IPS-NIHi7 (cell line): ENCODE measurements around the gene LARGE1.
A peak's percentile ranks its signal among the peaks of the same experiment; 100 is the strongest.

ENCODE experiments used
- DNase-seq: peaks from one replicate; pipeline ENCODE4 v3.0.0; 2012; ENCODE audit warnings: mixed read lengths; ENCODE audit errors: extremely low spot score

LARGE1 gene

DNA sequence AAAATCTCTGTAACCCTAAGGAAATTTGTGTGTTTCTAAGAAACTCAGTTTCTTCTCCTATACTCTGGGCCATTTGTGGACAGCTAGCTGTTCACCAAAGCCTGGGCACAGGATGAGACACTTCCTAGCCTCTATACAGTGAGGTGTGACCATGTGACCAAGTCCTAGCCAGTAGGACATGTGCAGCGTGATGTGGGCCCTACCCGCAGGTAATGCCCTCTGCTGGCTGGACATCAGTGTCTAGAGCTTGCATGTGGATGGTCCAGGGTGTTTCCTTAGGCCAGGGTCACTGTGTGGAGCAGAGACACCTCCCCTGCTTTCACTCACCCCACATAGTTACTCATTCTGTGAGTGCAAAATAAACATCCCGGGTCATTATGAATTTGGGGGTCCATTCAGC, 100.5 kb downstream of the LARGE1 start:
- no peak for DNase-seq

DNA sequence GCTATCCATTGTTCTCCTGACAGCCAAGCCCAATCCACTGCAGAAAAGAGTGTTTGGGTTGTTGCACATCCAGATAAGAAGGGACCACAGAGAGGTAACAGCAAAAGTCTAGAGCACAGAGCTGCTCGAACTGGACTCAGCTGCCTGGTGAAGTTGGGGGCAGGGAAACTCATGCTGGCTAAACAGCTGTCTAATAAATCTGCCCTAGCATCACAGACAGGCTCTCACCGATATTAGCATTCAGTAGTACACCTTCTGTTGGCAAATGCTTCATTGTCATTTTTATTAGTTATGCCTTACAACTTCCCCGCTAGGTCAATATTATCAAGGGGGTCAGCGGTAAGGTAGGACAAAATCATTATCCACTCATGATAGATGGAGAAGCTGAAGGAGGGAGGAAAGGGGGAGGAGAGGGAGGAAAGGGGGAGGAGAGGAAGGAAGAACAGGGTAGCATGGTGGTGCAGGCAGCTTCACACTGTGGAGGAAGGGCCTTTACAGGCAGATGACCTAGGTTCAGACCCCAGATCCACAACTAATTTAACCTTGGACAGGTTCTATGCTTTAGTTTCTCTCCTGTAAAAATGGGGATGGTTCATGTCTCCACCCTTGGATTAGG, 102.7 kb downstream of the LARGE1 start:
- DNase-seq = no peak

DNA sequence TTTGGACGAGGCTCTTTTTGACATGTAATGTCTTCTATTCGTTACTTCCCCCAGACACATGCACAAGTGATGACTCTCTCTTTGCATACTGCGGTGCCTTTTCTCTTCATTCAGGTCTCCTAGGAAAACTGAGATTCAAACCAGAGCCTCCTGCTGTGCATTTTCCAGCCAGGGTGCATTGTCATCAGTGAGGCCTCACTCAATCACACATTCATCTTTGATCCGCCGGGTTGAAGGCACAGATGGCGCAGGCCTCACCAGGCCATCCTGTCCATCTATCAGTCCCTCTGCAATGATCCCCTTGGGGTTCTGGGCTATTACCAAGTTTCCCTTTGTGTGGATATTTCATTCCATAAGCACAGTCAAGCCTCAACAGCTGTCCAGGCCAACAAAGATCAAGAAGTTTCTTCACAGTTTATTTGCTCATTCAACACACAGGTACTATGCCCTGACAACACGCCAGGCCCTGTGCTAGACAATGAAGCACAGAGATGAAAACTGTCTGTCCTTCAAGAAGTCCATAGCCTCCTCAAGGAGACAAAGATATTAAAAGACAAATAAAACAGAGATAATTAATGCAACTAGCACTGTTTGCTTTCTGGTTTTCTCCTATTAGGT, 107.8 kb downstream of the LARGE1 start:
- no peak for DNase-seq

DNA sequence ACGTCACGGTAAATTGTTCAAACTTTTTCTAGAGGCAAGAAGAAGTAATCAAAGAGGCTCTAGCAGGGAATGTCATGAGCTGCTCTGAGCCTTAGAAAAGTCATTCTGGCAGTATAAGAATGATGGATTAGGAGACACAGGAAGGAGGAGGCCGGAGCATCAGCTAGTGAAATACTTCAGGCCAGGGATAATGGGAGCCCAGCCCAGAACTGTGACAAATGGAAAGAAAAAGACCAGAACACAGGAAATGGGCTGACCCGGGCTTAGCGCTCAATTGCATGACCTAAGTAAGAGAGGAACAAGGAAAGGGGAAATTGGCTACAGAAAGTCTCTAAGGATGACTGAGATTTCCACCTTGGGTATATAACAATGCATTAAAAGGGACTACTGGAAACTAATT, 108.6 kb downstream of the LARGE1 start:
- no peak for DNase-seq

DNA sequence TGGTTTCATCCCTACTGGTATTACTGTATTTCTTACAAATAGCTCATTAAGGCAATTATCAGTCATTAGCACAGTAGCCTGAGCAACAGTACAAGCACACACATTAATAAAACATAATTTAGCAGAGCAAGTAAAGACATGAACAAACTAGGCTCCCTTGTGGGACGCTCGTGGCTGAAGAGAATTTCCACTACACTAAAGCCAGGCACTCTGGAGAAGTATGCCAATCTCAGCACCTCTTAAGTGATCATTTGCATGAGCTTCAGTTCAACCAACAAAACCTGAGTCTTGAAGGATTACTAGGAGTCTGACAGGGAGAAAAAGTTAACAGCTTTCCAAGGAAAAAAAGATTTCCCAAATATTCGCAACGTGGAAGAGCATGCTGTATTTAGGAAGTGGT, 109.1 kb downstream of the LARGE1 start:
- no peak for DNase-seq

DNA sequence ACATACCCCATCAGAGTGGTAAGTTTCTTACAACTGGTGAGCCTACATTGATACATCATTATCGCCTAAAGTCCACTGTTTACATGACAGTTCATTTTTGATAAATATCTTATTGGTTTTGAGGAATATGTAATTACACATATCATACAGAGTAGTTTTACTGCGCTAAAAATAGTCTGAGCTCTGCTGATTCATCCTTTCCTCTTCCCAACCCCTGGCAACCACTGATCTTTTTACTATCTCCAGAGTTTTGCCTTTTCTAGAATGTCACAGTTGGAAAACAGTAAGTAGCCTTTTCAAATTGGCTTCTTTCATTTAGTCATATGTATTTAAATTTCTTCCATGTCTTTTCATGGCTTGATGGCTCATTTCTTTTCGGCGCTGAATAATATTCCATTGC, 112.8 kb downstream of the LARGE1 start:
- no peak for DNase-seq

DNA sequence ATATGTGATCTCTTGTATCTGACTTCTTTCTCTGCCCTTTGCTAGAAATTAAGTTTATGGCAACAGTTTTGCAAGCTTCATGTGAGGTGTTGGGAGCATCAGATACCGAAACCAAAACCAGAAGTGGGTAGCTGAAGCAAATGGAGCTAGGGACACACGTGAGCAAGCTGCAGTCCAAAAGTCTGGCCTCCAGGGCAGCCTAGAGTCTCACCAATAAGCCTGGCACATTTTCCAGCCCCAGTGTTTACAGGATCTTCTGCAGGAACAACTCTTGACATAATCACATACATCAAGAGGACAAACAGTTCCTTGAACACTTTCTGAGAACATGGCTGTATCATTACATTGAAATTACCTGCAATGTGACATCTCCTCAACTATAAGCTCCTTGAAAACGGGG, 114.1 kb downstream of the LARGE1 start:
- no peak for DNase-seq

DNA sequence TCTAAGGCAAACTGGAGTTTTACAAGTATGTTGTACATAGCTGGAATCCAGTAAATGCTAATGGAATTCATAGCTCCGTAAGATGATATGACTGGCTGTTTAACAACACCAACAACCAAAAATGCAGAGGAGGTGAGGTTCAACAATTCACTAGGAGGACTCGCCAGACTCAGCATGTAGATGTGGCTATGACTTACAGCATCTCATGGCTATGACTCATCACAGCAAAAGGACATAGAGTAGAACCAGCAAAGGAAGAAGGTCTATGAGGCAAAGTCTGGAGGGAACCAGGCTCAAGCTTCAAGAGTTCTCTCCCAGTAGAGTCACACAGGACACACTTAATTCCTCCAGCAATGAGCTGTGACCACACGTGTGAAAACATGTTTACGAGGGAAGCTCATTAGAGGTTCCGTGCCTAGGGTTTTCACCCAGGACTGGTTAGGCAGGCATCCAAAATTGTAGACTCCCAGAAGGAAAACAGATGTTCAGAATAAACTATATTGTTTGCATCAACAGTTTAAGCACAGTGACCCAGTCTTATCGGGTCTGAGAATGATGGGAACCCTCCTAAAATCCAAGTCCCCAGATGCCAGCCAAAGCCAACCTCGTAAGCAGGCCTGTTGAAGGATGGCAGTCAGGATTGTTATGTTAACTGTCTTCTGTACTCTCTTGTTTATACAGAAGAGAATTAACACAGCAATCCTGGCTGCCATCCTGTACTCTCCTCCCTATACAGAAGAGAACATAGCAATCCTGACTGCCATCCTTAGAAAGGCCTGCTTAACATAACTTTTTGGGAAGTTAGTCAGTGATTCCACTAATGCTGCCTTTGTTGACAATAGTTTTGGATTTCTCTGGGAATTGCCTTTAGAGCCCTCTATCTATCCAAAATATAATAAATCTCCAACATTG, 116.6 kb downstream of the LARGE1 start:
- DNase-seq = no peak

DNA sequence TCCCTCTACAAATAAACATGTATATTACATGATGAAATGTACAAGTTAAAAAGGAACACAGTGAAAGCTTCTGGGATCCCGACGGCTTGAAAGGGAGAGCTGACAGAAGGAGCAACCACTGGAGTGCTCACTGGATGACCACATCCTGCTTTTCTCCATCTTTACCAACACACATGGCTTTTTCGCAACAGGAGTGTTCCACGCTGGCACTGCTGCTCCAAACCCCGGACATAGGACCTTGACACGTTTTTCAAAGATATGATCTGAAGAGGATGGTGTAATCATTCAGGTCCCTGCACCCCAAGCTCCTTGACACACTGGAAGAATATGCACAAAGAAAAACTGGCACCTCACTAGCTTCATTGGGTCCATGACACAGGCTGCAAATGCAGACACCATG, 121.9 kb downstream of the LARGE1 start:
- no peak for DNase-seq

DNA sequence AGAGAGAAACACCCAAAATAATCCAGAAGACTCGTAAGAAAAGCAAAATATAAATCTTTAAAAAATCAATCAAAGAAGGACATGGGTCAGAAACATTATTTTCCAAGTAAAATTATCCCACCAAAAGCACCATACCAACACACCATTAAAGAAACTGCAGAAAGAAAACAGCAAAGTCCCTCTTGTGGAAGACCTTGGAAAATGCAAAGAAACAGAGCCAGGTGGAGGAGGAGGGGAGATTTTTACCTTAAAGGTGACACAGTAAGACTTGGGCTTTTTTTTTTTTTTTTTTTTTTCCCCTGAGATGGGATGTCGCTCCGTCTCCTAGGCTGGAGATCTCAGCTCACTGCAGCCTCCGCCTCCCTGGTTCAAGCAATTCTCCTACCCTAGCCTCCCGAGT, 123.8 kb downstream of the LARGE1 start:
- peak; percentile 40 for DNase-seq

DNA sequence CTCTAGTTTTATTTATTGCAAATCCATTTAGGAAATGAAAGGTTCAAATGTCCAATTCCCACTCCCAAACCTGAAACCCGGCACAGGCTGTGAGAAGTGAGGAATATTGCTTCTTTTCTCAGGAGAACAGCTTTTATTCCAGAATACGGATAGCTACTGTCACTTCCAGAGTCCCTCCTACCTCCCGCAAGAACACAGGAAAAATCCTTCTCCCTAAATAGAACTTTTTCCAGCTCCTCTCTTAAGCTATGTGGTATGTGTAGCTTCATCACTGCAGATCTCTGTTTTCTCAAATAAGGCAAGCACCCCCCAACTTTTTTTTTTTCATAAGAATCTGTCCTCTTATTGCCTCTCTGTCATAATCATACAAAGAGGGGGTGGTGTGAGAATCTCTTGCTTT, 126.8 kb downstream of the LARGE1 start:
- DNase-seq = no peak

DNA sequence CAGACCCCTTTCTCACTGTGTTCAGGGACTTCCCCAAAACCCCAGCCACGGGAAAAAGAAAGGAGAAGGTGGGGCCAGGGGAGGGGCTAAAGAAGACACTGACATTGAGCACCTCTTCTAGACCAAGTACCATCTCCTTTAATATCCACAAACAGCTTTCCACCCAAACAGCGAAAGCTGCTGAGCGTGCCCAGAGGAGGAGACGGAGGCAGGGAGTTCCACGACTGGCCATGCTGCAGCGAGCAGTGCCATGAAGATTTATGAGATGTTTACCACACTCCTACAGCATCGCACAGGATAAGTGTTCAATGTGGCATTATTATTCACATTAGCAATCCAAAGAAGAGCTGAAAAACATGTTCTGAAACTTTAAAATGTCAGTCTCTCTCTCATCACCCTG, 127.4 kb downstream of the LARGE1 start:
- no peak for DNase-seq

DNA sequence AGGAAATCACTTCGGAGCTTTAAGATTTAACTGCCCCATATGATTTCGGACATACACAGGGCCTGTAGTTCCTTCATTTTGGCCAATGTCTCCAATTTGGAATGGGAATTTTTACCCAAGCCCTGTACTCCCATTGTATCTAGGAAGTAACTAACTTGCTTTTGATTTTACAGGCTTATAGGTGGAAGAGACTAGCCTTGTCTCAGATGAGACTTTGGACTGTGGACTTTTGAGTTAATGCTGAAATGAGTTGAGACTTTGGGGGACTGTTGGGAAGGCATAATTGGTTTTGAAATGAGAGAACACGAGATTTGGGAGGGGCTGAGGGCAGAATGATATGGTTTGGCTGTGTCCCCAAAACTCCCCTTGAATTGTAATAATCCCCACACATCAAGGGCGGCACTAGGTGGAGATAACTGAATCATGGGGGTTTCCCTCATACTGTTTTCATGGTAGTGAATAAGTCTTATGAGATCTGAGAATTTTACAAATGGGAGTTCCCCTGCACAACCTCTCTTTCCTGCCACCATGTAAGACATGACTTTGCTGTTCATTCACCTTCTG, 130.5 kb downstream of the LARGE1 start:
- no peak for DNase-seq

DNA sequence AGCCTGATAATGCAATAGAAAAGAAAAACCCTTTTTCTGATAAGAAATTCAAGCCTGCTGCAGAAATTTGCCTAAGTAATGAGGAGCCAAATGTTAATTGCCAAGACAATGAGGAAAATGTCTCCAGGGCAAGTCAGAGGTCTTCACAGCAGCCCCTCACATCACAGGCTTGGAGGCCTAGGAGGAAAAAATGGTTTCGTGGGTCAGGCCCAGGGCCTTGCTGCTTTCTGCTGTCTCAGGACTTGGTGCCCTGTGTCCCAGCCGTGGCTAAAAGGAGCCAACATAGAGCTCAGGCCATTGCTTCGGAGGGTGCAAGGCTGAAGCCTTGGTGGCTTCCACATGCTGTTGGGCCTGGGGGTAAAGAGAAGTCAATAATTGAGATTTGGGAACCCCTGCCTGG, 131.3 kb downstream of the LARGE1 start:
- DNase-seq = no peak

DNA sequence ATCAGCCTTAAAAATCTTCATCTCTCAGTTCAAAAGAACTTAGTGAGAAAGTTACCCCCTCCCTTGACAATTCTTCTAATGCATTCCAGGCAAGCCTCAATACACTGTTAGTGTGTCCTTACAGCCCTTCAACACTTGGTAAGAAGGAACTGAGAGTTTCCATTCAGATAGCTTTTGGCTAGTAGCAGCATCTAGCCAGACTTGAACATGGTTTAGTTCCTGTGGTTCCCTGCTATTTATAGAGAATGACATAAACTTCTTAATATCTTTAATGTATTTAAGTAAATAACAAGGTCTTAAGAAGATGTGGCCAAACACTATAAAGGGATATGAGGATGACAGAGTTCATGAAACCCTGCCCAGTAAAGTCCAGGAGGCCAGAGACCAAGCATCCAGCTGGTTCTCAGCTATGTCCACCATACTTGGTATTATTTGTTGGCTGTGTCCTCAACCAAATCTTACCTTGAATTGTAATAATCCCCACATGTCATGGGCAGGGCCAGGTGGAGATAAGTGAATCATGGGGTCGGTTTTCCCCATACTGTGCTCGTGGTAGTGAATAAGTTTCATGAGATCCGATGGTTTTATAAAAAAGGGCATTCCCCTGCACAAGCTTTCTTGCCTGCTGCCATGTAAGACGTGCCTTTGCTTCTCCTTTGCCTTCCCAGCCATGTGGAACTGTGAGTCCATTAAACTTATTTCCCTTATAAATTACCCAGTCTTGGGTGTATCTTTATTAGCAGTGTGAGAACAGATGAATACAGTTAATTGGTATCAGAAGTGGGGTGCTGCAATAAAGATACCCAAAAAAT, 132.4 kb downstream of the LARGE1 start:
- DNase-seq = no peak

DNA sequence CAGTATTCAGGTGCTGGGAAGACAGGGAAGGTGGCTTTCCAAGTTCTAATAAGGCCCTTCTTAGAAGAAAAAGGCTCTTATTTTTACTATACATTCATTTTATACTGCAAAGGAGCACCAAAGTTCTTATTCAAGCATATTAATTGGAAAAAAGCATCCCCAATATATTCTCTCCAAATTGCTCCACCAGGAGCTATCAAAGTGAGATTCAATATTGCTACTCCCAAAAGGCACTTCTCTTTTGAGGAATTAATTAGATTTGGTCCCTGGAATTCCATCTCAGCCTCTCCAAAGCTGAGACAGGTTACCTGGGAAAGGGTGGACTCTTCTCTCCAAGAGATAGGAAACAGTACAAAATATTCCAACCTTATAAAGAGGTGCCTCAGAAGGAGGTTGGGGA, 134.1 kb downstream of the LARGE1 start:
- no peak for DNase-seq

DNA sequence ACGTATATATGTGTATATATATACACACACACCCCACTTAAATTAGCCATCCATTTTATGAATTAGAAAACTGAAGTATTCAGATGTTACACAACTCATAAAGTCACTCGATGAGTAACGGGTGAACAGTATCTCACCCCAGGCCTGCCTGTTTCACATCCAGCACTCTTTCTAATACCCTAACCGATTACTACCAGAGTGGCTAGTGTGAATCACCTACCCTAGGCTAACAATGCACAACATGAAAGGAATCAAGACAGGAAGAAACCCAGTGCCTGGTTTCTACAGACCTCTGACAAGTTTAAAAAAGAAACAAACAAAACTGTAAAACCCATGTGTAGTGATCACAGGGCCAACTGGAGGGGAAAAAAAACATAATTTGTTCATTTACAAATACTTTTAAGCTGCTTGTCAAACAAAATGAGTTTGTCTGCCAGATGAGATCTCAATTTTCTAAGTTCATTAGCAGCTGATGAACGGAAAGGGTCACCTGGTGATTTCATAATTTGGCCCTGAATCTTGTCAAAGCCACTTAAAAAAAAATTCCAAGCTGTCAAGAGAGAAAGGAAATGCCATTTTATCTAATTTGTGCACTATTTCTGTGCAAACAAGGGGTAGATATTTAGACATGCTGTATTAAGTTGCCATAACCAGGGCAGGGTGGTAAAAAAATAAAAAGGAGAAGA, 134.8 kb downstream of the LARGE1 start:
- DNase-seq = no peak

DNA sequence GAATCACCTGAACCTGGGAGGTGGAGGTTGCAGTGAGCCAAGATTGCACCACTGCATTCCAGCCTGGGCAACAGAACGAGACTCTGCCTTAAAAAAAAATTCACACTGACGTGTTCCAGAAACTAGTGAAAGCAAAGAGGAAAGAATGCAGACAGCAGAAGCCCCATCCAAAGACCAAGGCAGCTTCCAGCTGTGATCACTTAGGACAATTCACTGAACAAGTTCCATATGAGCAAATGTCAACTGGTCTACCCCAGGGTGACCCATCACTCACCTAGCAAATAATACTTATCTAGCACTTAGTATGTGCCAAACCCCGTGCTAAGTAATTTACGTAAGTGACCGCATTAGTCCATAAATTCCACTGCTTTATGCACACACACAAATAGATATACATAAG, 138.9 kb downstream of the LARGE1 start:
- DNase-seq = no peak

DNA sequence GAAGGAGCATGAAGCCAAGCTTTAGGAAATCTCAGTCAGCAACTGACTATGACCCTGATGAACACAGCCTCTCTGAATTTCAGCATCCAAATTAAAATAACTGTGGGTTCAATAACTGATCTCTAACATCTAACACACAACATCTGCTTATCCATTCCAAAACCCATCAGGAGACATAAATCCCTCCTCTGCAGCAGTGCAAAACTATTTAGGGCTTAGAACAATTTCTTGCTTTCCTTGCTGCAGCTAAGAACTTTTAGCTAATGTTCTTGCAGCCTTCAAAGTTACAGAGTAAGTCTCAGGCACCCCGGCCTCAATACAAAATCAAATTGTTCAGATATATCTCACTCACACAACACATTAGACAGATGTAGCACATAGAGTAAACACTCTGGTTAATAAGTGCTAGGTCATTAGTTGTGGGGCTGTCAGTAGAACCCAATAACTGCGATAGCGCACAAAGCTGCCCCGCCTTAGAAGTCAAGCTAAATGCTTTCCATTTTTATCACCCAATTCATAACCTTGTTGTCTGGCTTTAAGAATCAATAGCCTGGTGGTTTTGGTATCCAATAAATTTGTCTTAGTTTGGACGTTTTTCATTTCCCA, 139.6 kb downstream of the LARGE1 start:
- no peak for DNase-seq

DNA sequence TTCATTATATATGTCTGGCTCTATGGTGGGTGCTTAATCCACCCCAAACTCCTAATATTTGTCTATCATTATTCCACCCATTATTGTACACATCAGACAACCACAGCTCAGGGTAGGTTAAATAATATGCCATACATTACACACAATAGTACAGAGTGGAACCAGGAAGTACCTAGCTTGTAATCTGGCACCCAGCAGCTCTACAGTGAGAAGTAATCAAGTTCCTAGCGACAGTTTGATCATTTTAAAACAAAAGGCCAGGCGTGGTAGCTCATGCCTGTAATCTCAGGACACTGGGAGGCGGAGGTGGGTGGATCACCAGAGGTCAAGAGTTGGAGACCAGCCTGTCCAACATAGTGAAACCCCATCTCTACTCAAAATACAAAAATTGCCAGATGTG, 141.0 kb downstream of the LARGE1 start:
- DNase-seq = no peak

DNA sequence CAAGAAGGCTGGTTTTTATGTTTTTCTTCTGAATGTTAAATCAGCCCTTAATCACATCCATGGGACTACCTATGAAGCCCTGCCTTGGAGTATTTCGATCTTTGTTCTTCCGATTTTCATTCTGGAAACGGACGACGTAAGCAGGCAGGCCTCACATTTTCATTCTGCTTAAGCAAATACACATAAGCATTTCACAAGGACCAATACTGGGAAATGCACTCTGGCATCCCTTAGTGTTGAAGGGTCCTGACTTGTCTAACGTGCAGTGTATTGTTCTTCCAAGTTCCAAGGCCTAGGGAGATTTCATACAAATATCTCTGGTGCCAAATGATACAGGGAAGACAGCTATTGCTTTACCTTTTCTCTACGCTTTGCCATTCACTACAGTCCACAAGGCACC, 143.8 kb downstream of the LARGE1 start:
- DNase-seq = no peak
